Esophagus muscularis mucosa (tissue), 2 donors: ENCODE results near the gene TPSD1.

Experiments
- POLR2A ChIP-seq: fragments of 450-650 bp; IDR thresholded peaks from one replicate; pipeline ENCODE4 v1.6.1; 2017; ENCODE audit warnings: antibody characterized with exemption, moderate library complexity, mild to moderate bottlenecking, low read depth
- POLR2AphosphoS5 ChIP-seq, 2 donors: sonication (generic); formaldehyde crosslinking; IDR thresholded peaks; one replicate each; pipeline ENCODE4 v1.6.1; 2017; ENCODE audit warnings: antibody characterized with exemption in 2 of 2

- TF ChIP-seq POLR2AphosphoS5 (IDR thresholded peaks at IDR 0.05) (no peak), POLR2A (no peak)
Observed at GRCh38 chr16:1206326-1206725, 49.5 kb upstream of the TPSD1 start.
